HG02973 (cell line): ENCODE measurements around the gene DNAAF5.
"Not testable (repeated sequence)": the region's sequence is repeated elsewhere in the genome, so short reads cannot be mapped to it uniquely, and the experiment has no call there.

Experiments
- ATAC-seq: cut with Tn5 transposase; IDR thresholded peaks from one replicate; pipeline ENCODE4 v1.9.1; 2021; ENCODE audit warnings: moderate library complexity; ENCODE audit not compliant: unreplicated experiment

DNAAF5 gene

GRCh38 chr7:780081-780480 lies 53.6 kb downstream of the DNAAF5 start:
- no peak for ATAC-seq

DNA sequence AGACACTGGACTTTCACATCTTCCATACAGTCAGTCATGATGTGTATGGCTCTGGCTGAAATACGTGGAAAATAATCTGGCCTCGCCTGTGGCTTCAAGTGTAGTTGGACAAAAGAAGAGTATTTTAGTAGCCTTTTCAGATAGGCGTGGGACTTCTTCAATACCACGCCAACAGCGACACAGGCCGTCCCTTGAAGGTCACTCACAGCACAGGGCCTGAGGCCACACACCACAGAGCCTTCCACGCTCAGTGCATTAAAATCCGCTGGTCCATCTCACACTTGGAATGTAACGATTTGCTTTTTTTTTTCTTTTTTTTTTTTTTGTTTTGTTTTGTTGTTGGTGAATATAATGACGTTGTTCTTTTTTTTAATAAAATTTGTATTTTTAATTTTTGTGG lies 54.0 kb downstream of the DNAAF5 start:
- no peak for ATAC-seq

DNA sequence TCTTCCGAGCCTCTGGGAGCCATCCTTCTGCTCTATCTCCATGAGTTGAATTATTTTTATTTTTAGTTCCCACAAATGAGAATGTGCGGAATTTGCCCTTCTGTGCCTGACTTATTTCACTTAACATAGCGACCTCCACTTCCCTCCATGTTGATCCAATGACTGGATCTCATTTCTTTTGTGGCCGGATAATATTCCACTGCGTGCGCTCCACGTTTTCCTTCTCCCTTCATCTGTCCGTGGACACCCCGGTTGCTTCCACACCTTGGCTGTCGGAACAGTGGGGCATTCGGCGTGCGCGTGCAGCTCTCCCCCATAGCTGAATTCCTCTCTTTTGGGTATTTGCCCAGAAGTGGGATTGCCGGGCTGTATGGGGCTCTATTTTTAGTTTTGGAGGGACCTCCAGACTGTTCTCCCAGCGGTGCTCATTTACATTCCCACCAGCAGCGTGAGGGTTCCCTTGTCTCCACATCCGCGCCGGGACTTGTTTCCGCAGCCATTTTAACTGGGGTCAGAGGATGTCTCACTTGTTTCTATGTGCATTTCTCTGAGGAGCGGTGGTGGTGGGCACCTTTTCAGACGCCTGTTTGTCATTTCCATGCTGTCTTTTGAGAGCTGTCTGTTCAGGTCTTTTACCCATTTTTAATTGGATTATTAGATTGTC lies 54.8 kb downstream of the DNAAF5 start:
- ATAC-seq: no peak

DNA sequence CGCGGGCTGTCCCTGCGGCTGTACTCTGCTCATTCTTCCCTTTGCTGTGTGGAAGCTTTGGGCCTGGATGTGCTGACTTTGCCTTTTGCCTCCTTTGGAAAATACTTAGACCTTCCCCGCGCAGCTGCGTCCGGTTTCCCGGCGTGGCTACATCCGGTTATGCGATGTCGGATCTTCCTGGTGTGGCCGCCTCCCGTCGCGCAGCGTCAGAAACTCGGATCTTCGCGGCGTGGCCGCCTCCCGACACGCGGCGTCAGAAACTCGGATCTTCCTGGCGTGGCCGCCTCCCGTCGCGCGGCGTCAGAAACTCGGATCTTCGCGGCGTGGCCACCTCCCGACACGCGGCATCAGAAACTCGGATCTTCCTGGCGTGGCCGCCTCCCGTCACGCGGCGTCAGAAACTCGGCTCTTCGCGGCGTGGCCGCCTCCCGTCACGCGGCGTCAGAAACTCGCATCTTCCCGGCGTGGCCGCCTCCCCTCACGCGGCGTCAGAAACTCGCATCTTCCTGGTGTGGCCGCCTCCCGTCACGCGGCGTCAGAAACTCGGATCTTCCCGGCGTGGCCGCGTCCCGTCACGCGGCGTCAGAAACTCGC lies 55.5 kb downstream of the DNAAF5 start:
- no peak for ATAC-seq

DNA sequence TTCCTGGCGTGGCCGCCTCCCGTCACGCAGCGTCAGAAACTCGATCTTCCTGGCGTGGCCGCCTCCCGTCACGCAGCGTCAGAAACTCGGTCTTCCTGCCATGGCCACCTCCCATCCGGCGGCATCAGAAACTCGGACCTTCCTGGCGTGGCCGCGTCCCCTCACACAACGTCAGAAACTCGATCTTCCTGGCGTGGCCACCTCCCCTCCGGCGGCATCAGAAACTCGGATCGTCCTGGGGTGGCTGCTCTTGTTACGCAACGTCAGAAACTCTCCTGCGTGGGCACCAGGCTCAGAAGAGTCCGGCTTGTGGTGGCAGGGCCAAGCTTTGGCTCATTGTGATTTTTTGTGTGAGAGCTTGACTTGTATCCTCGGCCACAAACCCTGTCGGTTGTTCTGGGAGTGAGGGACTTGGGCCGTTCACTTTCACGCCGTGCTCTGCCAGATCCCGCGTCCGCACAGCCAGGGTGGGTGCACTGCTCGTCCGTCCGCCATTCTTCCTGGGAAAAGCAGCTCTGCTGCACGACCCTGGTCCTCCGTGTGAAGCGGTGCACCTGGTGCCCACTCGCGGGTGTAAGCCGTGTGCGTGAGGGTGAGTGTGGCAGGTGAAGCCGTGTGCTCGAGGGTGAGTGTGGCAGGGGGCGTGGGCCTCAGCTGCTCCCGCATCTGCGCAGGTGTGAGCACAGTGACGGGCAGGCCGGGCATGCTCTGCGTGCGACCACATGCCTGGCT lies 56.4 kb downstream of the DNAAF5 start:
- ATAC-seq: no peak

- no peak for ATAC-seq
These were observed 57.3 kb downstream of the DNAAF5 start for GRCh38 chr7:783556-784490.

DNA sequence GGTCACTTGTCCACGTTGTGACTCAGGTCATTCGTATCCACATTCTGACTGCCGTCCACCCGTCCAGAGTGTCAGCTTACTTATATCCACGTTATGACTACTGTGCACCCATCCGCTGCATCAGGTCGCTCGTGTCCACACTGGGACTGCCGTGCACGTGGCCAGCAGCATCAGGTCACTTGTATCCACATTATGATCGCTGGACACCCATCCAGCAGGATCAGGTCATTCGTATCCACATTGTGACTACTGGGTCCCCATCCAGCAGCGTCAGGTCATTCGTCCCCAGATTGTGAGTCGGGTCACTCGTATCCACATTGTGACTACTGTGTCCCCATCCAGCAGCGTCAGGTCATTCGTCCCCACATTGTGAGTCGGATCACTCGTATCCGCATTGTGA lies 58.5 kb downstream of the DNAAF5 start:
- ATAC-seq: no peak

GRCh38 chr7:785416-785815 lies 58.9 kb downstream of the DNAAF5 start:
- ATAC-seq: no peak

- no peak for ATAC-seq
These were observed 60.2 kb downstream of the DNAAF5 start for GRCh38 chr7:786472-787255.

GRCh38 chr7:787332-788240 lies 61.1 kb downstream of the DNAAF5 start:
- no peak for ATAC-seq

GRCh38 chr7:791519-791918 lies 65.0 kb downstream of the DNAAF5 start:
- ATAC-seq: no peak

GRCh38 chr7:794207-794606 lies 67.7 kb downstream of the DNAAF5 start:
- ATAC-seq: no peak

GRCh38 chr7:794671-795329 lies 68.3 kb downstream of the DNAAF5 start:
- no peak for ATAC-seq

- not testable (repeated sequence) for ATAC-seq
These were observed 70.1 kb downstream of the DNAAF5 start for GRCh38 chr7:796434-797169.

GRCh38 chr7:798921-799470 lies 72.5 kb downstream of the DNAAF5 start:
- no peak for ATAC-seq

GRCh38 chr7:800692-801091 lies 74.2 kb downstream of the DNAAF5 start:
- no peak for ATAC-seq

GRCh38 chr7:801351-801750 lies 74.9 kb downstream of the DNAAF5 start:
- not testable (repeated sequence) for ATAC-seq

- ATAC-seq: no peak
These were observed 75.5 kb downstream of the DNAAF5 start for GRCh38 chr7:801940-802381.
